ENCODE results near the gene ANAPC15.

- TF ChIP-seq YY1 (IDR thresholded peaks at IDR 0.05; ENCODE audit: insufficient read depth, insufficient read length) (no peak), ZNF274 (IDR thresholded peaks at IDR 0.05; ENCODE audit: low read depth, low read length) (no peak)
Observed at GRCh38 chr11:72069200-72069599, 43.3 kb downstream of the ANAPC15 start.
